Measurements from ENCODE around the gene CUBN.

GRCh38 chr10:17126327-17126726, 3.3 kb downstream of the CUBN start:
- TF ChIP-seq ASH2L (IDR thresholded peaks at IDR 0.05; ENCODE audit: insufficient read length, low read depth, low read length) (no peak), STAT6 (CRISPR knock-in tag; IDR thresholded peaks at IDR 0.05; ENCODE audit: borderline replicate concordance) (no peak), MYNN (CRISPR knock-in tag; IDR thresholded peaks at IDR 0.05; ENCODE audit: low read depth) (no peak), GABPA (IDR thresholded peaks at IDR 0.05; ENCODE audit: low read depth, low read length) (no peak), GABPA (CRISPR knock-in tag; IDR thresholded peaks at IDR 0.05; ENCODE audit: low read depth) (no peak), PHF8 (CRISPR knock-in tag; IDR thresholded peaks at IDR 0.05) (no peak), NFKB2 (CRISPR knock-in tag; IDR thresholded peaks at IDR 0.05; ENCODE audit: borderline replicate concordance) (no peak)
- TF ChIP-seq, protein P1, sequence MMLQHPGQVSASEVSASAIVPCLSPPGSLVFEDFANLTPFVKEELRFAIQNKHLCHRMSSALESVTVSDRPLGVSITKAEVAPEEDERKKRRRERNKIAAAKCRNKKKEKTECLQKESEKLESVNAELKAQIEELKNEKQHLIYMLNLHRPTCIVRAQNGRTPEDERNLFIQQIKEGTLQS (CRISPR knock-in tag; IDR thresholded peaks at IDR 0.05), result no peak
- TF ChIP-seq, protein P2, sequence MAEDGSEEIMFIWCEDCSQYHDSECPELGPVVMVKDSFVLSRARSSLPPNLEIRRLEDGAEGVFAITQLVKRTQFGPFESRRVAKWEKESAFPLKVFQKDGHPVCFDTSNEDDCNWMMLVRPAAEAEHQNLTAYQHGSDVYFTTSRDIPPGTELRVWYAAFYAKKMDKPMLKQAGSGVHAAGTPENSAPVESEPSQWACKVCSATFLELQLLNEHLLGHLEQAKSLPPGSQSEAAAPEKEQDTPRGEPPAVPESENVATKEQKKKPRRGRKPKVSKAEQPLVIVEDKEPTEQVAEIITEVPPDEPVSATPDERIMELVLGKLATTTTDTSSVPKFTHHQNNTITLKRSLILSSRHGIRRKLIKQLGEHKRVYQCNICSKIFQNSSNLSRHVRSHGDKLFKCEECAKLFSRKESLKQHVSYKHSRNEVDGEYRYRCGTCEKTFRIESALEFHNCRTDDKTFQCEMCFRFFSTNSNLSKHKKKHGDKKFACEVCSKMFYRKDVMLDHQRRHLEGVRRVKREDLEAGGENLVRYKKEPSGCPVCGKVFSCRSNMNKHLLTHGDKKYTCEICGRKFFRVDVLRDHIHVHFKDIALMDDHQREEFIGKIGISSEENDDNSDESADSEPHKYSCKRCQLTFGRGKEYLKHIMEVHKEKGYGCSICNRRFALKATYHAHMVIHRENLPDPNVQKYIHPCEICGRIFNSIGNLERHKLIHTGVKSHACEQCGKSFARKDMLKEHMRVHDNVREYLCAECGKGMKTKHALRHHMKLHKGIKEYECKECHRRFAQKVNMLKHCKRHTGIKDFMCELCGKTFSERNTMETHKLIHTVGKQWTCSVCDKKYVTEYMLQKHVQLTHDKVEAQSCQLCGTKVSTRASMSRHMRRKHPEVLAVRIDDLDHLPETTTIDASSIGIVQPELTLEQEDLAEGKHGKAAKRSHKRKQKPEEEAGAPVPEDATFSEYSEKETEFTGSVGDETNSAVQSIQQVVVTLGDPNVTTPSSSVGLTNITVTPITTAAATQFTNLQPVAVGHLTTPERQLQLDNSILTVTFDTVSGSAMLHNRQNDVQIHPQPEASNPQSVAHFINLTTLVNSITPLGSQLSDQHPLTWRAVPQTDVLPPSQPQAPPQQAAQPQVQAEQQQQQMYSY (CRISPR knock-in tag; IDR thresholded peaks at IDR 0.05), result no peak
